GM21360 (cell line): ENCODE results near the gene EYA4.

ENCODE experiments used
- ATAC-seq: cut with Tn5 transposase; IDR thresholded peaks from one replicate; pipeline ENCODE4 v1.9.1; 2021; ENCODE audit warnings: mild to moderate bottlenecking, moderate library complexity; ENCODE audit not compliant: unreplicated experiment

EYA4 gene

DNA sequence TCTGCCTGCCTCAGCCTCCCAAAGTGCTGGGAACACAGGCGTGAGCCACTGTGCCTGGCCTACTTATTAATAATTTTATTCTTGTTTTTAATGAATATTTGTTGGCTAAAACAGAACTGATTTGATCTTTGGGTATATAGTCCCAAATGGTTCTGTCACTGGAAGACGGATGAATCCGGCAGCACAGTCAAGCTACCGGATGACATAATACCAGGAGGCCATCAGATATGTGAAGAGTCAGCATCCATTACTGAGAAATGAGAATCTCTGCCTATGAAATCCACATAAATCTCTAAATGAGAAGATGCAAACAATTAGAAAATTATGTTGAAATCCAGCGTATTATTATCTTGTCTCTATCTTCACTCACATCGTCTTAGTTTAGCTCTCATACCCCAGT is 263.0 kb downstream of the EYA4 start:
- ATAC-seq, result no peak

DNA sequence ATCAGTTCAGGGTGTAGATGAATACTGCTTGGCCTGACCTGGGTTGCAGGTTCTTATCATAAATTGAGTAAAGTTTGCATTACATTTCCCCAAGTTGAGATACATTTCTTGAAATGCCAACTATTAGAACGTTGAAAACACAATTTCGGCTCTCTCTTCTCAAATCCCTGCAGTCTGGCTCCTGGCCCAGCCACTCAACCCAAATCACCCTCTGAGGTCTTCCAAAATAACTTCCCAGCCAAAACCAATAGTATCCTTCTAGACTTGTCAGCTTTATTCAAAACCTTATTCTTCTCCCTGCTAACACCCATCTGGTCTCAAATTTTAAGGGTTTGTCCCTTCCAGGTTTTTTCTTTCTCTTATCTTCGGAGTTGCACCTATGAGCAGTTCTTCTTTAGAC is 263.6 kb downstream of the EYA4 start:
- ATAC-seq, result no peak

DNA sequence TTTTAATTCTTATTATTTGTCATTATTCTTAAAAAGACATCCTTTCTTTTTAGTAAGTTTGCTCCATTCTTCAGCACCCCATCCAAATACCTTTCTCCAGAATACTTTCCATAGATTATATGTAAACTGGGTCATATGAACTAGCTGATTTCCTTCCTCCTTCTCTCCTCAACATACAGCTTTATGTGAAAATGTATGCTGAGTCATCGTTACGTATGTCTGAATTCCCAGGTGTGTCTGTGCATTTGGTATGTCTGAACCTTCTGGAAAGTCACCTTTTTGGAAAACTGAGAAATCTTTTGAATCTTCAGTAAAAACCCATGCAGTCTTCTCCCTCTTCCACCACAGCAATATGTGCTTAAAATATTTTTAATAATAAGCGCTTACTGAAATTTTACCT is 264.5 kb downstream of the EYA4 start:
- ATAC-seq, result no peak

DNA sequence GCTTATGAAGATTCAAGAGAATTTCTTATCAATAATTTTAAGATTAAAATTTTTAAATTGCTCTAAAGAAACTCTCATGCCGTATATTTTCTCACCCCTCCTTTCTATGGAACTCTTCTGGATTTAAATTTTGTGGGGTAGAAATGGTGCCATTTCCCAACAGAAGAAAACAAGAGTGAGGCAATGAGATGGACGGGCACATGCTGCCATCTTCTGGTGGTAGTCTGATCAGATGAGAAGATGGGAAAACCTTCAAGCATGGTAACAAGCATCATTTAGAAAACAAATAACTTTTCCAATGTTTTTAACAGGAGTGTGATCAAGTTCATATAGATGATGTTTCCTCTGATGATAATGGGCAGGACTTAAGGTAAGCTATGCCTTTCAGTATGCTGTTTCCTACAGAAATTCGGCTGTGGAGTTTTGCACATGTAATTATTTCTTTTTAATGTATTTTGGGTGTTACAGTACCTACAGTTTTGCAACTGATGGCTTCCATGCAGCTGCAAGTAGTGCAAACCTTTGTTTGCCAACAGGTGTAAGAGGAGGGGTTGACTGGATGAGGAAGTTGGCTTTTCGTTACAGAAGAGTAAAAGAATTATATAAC is 271.4 kb downstream of the EYA4 start:
- ATAC-seq, result no peak

DNA sequence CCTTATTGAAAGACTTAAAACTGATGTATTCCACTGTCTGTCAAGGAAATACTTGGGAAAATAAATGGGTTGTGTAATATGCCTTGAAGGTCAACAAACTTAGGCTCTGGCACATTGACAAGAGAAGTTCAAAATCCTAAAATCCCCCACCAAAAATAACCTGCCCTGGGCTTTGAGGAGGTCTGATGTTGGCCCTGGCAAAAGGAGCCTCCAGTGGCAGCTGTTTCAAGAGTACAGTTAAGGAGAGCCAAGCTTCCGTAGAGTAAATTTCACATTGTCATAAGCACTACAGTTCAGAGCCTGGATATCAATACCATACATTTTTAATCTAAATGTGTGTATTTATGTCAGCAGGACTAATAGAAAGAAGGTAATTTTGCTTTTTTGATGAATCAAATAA is 282.7 kb downstream of the EYA4 start:
- no peak for ATAC-seq

DNA sequence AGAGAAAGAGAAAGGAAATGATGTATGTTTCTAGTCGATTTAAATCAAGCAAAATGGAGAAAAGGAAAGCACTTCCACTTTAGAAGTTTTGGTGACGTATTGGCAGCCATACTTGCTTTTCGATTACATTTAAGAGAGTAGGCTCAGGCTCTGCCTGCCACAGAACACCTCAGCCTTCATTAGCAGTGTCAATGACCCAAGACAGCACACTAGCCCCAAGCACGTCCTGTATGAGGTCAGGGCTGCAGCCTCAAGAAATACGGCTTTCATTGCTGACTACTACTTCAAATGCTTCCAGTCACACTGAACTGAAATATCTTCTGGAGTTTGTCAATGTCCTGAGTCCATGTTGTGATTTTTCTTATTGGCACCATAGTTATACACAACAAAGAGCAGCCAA is 285.3 kb downstream of the EYA4 start:
- ATAC-seq, result no peak

DNA sequence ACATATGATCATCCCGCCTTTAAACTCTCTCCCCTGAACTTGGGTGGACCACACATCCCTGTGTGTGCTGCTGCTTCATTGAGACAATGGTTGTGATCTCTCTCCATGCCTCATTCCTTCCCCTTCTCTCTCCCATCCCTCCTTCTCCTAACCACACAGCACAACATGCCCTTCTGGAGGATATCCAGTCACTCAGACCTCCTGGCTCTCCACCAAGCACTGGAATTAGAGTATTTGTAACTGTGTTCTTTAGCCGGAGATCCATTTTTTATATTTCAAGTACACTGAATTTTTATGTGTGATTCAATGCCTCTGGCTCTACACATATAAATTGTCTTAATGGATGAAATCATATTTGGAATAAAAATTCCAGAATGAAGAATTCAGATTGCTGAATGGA is 287.4 kb downstream of the EYA4 start:
- no peak for ATAC-seq

DNA sequence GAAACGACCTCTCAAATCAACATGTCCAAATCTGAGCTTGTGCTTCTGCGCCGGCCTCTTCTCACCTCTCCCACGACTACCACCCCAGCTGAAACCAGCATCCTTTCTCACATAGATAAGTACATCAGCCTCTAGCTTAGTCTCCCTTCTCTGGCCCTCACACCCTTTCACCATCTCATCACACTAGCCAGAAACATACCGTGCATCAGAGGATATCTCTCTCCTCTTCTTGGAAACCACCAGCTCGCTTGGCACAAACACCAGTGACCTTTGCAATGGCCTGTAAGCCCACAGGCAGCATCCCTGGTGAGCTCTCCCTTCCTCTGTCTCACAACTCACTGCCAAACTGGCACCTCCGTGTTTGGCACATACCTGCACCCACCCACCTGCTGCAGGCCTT is 291.8 kb downstream of the EYA4 start:
- ATAC-seq, result no peak

DNA sequence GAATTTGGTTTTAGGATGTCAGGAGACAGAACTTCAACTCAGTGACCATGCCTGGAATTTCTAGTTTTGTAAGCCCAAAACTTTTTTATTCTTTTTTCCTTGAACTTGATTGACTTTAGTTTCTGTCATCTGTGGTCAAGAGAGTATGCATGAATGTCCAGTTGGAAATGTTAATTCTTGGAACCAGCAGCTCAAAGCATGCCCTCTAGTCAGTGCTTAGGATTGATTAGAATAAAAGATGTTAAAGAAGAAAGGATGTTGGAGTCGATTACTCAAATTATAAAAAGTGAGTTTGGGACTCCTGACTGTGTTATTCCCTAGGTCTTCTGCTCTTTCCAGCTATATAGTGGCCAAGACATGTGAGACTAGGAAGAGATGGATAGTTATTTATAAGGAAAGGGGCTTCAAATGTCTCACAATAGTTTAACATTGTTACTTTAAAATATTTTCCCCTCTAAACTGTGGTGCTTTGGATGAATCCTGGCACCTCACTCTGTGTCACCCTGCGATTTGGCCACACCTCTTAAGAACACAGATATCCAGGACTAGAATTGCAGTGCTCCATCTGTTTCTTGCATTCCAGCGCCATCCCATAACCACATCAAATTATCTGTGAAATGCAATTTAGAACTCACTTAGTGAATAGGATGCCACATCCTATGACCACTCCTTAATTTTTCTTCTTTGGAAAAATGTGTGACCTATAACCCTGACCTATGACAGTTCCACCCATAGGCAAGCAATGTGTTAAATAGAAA is 298.5 kb downstream of the EYA4 start:
- ATAC-seq, result no peak

DNA sequence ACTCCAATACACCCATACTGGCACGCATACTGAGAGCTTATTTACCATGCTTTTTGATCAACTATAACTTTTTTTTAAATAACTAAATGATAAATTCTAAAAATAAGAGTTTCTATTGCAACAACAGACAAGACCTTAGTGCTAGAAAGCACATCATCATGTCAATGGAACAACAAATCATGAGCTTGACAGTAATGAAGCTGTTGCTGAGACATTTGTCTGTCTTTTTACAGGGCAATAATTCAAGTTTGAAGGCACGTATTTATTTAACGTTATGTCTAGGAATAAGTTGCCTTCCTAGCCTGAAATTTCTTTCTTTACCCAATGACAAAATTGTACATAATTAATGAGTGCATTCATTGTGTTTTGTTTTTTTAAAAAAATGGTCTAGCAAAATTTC is 299.2 kb downstream of the EYA4 start:
- ATAC-seq, result no peak

DNA sequence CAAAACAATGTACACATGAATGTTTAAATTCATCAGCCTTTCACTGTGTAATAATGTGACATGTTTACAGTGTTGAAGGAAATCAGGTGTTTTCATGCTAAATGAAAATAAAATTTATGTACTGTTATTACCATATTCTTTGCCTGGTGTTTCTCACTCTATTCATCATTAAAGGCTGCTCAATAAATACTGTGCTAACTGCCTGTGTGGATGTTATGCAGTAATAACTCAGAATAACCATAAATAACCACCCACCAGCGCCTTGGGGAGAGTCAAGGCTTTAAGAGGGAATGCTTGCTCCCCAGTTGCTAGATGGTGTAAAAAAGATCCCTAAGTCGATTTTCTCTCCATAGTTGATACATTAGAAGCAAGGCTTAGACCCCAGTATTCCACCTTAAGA is 299.9 kb downstream of the EYA4 start:
- no peak for ATAC-seq

DNA sequence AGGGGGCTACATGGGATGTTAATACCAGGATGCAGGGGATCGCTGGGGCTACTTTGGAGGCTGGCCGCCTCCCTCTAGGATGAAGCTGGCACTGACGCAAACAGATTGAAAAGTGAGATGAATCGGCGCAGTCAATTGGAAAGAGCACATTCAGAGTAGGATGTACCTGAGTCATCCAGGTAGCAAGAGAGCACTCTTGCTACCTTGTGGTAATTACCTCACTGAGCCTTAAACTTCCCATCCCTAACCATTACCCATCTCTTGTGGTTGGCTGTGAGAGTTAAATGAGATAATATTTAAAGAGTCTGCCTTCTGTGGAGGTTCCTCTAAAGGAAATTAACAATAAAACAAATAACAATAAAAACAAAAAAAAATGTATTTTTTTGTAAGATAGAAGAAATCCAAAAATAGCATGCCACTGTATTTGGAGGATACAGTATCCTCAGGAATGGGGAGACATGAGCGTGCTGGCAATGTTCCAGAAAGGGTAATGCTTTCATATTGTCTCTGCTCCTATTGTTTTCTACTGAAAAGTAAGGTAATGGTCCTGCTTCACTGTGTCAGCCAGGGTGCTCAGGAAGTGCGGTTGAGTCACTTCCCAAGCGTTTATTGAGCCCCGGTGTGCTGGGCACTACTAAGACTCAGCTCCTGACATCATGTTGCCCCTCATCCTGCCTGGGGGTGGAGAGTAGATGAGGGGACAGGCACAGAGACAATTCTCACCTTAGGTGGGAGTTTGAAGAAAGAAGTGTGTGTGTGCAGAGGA is 301.1 kb downstream of the EYA4 start:
- ATAC-seq, result no peak

DNA sequence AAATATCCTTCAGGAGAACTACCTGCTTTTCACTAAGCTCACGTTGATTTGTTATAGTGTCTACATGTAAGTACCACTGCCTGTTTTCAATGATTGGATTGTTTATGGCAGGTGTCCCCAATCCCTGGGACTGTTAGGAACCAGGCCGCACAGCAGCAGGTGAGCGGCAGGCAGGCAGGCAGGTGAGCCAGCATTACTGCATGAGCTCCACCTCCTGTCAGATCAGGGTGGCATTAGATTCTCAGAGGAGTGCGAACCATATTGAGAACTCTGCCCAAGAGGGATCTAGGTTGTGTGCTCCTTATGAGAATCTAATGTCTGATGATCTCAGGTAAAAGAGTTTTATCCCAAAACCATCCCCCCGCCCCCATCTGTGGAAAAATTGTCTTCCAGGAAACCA is 303.3 kb downstream of the EYA4 start:
- no peak for ATAC-seq

DNA sequence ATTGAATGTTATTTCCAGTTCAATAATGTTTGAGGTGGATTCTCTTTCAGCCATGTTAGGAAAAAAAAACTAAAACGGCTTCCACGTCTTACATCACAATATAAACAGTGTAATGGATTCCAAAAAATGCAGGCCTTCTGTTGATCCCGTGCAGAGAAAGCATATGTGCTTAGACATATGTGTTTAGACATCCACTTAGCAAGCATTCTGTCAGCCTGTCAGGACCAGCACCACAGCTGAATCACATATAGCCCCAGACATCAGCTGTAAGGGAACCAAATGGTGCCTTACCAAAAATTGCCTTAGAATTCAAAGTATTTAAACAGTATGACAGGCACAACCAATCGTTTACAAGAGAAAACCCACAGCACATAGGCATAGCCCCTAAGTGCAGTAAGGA is 304.9 kb downstream of the EYA4 start:
- ATAC-seq, result no peak

DNA sequence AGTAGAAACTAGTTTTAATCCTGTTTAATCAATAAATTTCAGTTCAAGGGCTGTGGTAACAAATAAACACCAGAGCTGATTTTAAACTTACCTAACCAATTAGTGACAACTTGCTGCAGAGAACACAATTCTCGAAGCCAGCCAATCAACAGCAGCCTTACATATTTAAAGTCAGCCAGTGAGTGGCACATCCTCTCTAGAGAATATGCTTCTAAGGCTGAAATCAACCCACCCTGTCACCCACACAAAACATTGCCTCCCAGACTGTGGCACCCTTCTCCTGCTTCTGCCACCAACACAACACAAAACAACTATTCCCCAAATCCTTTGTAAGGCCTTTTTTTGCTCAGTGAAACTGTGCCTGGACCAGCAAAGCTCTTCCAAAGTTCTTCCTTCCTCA is 306.0 kb downstream of the EYA4 start:
- no peak for ATAC-seq

DNA sequence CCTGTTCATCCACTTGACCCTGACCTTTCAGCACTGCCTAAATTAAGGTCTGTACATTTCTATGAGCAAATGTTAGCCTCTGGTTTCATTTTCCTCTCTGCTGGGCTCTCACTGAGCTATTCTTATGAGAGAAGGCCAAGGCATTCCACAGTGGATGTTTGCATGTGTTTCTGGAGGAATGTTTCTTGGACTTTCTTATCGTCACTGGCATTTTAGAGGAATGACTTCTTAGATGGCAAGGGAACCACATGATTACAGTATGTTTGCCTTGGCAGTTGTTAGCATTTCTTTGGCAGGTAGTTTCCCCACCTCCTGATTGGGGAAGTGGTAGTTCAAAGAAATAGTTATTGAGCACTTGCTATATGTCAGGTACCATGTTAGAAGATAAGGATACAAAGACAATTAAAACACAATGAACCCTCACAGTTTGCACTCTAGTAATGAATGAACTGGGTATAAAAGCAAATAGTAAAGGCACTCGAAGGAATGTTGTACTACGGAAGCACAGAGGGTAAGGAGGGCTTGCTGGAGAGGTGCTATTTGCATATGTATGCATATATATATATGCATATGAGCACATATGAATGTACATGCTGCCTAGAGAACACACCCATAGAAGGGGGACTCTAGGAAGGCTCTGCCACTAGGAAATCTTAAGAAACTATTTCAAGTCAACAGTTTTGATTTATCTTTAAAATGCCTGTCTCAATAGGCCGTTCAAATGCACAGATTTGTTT is 307.4 kb downstream of the EYA4 start:
- no peak for ATAC-seq

DNA sequence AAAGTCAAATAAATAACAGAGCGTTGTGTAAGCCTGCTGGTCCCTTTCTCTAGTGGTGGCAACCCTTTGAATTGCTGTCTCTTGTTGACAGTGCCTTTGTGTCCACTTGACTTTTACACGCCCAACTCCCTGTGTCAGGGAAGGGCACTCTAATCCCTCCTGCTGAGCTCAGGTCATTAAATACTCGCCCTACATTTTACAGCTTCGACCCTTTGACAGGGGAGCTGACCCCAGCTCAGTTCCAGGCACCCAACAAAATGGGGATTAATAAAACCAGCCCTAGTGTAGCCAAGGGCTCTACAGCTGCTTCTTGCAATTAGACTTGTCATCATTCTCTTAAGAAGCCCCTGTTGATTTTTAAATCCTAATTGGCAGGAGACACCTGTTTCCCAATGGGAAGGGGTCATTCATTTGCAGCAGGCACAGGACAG is 308.2 kb downstream of the EYA4 start:
- no peak for ATAC-seq

DNA sequence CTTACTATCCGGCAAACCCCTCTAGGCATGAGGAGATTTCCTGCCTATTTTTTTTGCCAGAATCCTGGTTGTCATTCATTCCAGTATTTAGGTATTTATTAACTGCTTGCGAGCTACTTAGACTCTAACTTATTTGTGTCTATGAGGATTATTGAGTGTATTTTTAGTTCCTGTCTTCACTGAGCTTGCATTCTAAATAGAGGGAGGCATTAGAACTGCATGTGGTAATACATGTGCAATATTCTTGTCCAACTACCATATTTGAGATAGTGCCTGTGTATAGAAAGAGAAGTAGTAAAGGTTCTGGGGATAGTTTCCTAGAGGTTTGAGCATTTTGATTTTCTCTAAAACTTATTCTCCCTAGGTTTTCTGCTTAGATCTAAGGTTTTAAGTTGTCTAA is 308.9 kb downstream of the EYA4 start:
- ATAC-seq, result no peak

DNA sequence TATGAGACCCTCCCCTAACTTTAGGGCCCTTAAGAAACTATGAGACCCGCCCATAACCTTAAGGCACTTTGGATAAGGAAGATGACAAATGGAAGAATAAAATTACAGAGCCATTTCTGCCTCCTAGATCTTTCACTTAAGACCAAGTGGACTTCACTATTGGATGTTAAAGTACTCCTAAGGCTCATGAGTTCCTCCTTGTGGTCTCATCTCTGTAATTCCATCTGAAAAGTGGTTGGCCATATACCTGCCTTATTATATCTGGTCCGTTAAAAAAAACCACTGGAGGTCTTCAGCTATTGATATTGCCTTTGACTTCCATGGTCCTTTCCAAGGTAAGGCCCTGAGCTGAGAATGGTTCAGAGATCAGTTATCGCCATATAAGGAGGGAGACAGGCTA is 310.3 kb downstream of the EYA4 start:
- no peak for ATAC-seq

DNA sequence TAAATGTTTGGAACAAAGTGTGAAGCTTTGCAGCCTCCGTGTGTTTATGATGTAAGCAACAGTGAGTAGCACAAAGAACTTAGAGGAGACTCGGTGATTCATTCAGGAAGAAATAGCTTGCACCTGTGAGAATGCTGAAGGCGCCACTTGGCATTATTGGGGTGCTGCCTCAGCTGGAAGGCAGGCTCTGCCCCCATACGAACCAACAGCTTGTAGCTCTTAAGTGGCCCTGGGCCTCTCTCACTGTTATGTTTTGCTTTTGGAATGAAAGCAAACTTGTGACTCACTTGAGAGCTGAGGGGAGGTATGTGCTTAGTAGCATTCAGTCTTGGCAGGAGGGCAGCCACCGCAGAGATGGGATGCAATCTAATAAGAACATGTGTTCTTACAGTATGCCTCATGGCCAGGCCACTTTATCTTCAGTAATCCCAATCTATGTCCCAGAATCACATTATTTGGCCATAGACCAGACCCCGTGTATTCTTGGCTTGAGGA is 310.7 kb downstream of the EYA4 start:
- ATAC-seq, result no peak

DNA sequence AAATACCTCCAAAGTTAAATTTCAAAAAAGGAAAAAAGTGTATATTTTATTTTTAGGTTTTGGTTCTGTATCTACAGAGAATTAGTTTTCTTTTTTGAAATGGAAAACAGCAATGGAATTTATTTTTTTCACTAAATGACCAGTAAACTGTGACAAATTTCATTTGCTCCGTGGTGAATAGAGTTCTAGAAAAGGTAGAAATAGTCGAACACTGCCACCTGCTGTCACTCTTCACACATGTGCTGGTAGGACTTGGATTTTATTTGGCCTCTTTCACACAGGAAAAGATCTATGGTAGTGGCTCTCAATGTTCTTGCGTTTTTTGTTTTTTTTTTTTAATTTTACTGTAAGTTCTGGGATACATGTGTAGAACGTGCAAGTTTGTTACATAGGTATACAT is 312.5 kb downstream of the EYA4 start:
- peak; percentile 73 for ATAC-seq
